Epithelial cell of prostate (primary cell): ENCODE data around the gene DDX31.
"Not testable (repeated sequence)": the region's sequence is repeated elsewhere in the genome, so short reads cannot be mapped to it uniquely, and the experiment has no call there.

ENCODE experiments used
- DNase-seq: peaks from one replicate; pipeline ENCODE4 v3.0.0-alpha.2; 2011; ENCODE audit warnings: low read depth, low spot score
- H3K27ac ChIP-seq: fragments of 450-650 bp; 2 replicates; pipeline ENCODE4 v1.5.1; 2017; ENCODE audit warnings: mild to moderate bottlenecking

DDX31 gene

GRCh38 chr9:132583584-132584304, 86.0 kb downstream of the DDX31 start:
- DNase-seq = no peak
- H3K27ac ChIP-seq = no peak overlapping the region

GRCh38 chr9:132582786-132583583, 86.8 kb downstream of the DDX31 start:
- H3K27ac ChIP-seq = no peak overlapping the region
- DNase-seq = no peak

- DNase-seq = no peak
- no peak within 1 kb of the TSS for H3K27ac ChIP-seq
Measured at GRCh38 chr9:132582276-132582785, 87.5 kb downstream of the DDX31 start, which contains the start of gene BARHL1. Gene BARHL1 (plus strand): TSS chr9:132582606. CDS start chr9:132582798, 192 bp downstream.

GRCh38 chr9:132579427-132579798, 90.4 kb downstream of the DDX31 start:
- DNase-seq = no peak
- H3K27ac ChIP-seq = no peak overlapping the region

GRCh38 chr9:132578367-132578932, 91.3 kb downstream of the DDX31 start:
- no peak for DNase-seq

GRCh38 chr9:132577119-132577518, 92.7 kb downstream of the DDX31 start:
- DNase-seq = no peak
- no peak overlapping the region for H3K27ac ChIP-seq

More at GRCh38 chr9:132578367-132578932, 91.3 kb downstream of the DDX31 start:
- no peak overlapping the region for H3K27ac ChIP-seq

- H3K27ac ChIP-seq = no peak overlapping the region
- DNase-seq = no peak
Measured at GRCh38 chr9:132575811-132576210, 94.0 kb downstream of the DDX31 start.

- H3K27ac ChIP-seq = no peak overlapping the region
- DNase-seq = no peak
Measured at GRCh38 chr9:132575005-132575609, 94.7 kb downstream of the DDX31 start.

GRCh38 chr9:132572921-132573320, 96.9 kb downstream of the DDX31 start:
- DNase-seq = no peak
- no peak overlapping the region for H3K27ac ChIP-seq

- H3K27ac ChIP-seq = no peak overlapping the region
Measured at GRCh38 chr9:132571806-132572600, 97.8 kb downstream of the DDX31 start.

GRCh38 chr9:132568787-132569186, 101.0 kb downstream of the DDX31 start:
- not testable (repeated sequence) for DNase-seq, H3K27ac ChIP-seq

More at GRCh38 chr9:132571806-132572600, 97.8 kb downstream of the DDX31 start:
- DNase-seq = no peak

- no peak overlapping the region for H3K27ac ChIP-seq
- no peak for DNase-seq
Measured at GRCh38 chr9:132564526-132564925, 105.3 kb downstream of the DDX31 start.

GRCh38 chr9:132562306-132562573, 107.5 kb downstream of the DDX31 start:
- no peak for DNase-seq
- H3K27ac ChIP-seq = no peak overlapping the region

- no peak for DNase-seq
Measured at GRCh38 chr9:132560616-132561202, 109.1 kb downstream of the DDX31 start.

GRCh38 chr9:132559711-132560110, 110.1 kb downstream of the DDX31 start:
- H3K27ac ChIP-seq = no peak overlapping the region
- DNase-seq = no peak

More at GRCh38 chr9:132560616-132561202, 109.1 kb downstream of the DDX31 start:
- no peak overlapping the region for H3K27ac ChIP-seq

- no peak for DNase-seq
- H3K27ac ChIP-seq = no peak overlapping the region
Measured at GRCh38 chr9:132557159-132557558, 112.6 kb downstream of the DDX31 start.

- H3K27ac ChIP-seq = no peak overlapping the region
- DNase-seq = no peak
Measured at GRCh38 chr9:132556714-132557113, 113.1 kb downstream of the DDX31 start.

GRCh38 chr9:132556235-132556634, 113.5 kb downstream of the DDX31 start:
- no peak overlapping the region for H3K27ac ChIP-seq
- no peak for DNase-seq

- no peak for DNase-seq
- no peak overlapping the region for H3K27ac ChIP-seq
Measured at GRCh38 chr9:132555528-132555927, 114.3 kb downstream of the DDX31 start.
